Measurements from ENCODE around the gene P3H2.

Gene P3H2

DNA sequence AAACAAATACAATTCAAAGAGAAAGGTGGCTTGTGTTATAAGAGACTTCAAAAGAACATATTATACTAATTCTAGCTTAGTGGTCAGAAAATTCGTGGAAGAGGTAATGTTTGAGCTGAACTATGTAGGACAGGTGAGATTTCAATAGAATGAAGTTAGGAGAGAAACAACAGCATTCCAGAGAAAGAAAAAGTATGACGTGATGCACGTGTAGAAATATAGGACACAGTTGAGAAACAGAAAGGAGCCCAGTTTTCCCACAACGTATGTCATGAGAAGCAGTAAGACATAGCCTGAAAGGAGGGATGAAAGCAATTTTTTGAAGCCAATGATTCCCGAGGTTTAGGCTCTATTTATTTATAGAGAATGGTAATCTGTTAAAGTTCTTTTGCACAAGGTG, 18.7 kb upstream of the P3H2 start:
- Mint-ChIP-seq H3K4me1 (ENCODE audit: low read depth) (no peaks in the 10 kb centered on the region), H3K36me3 (ENCODE audit: low read depth) (no peaks in the 10 kb centered on the region), H3K4me3 (no peak overlapping the region), H3K27me3 (peaks cover 9% of the 10 kb centered on the region), H3K27ac (no peak overlapping the region), H3K9me3 (peaks cover 2% of the 10 kb centered on the region)
- DNase-seq, result no peak

GRCh38 chr3:190132371-190132770, 11.7 kb upstream of the P3H2 start:
- H3K27me3 Mint-ChIP-seq, result peaks cover 45% of the 10 kb centered on the region
- H3K36me3 Mint-ChIP-seq (ENCODE audit: low read depth), result no peaks in the 10 kb centered on the region
- H3K4me1 Mint-ChIP-seq (ENCODE audit: low read depth), result no peaks in the 10 kb centered on the region
- H3K27ac Mint-ChIP-seq, result no peak overlapping the region
- no peak for DNase-seq
- no peak overlapping the region for H3K4me3 Mint-ChIP-seq
- H3K9me3 Mint-ChIP-seq, result no peaks in the 10 kb centered on the region

DNA sequence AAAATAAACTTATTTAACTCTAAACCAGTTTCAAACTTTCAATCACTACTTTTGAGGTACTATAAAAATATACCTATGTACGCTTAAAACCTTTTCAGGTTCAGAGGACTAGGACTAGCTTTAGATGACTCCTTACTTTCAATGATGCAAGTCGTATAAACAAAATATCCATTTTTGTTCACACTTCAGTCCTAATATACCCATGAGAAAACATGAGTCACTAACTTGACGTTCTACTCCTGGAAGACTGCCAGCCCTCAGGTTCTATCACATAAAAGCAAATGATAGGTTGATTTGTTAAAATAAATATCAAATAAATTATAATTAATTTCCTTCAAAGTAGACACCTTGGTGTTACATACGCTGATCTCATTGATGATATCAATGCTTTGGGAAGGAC, 10.6 kb upstream of the P3H2 start:
- Mint-ChIP-seq H3K36me3 (ENCODE audit: low read depth) (no peaks in the 10 kb centered on the region), H3K4me3 (no peak overlapping the region), H3K27ac (no peak overlapping the region), H3K4me1 (ENCODE audit: low read depth) (no peaks in the 10 kb centered on the region), H3K27me3 (peaks cover 45% of the 10 kb centered on the region), H3K9me3 (no peaks in the 10 kb centered on the region)
- DNase-seq, result no peak

- no peak overlapping the region for H3K4me3 Mint-ChIP-seq
- H3K27me3 Mint-ChIP-seq, result peaks cover 45% of the 10 kb centered on the region
- no peaks in the 10 kb centered on the region for H3K36me3 Mint-ChIP-seq (ENCODE audit: low read depth)
These were observed 10.0 kb upstream of the P3H2 start for GRCh38 chr3:190130696-190131095.

GRCh38 chr3:190130037-190130436, 9.3 kb upstream of the P3H2 start:
- no peak overlapping the region for H3K4me3 Mint-ChIP-seq
- H3K27me3 Mint-ChIP-seq, result peaks cover 40% of the 10 kb centered on the region
- DNase-seq, result no peak
- no peak overlapping the region for H3K27ac Mint-ChIP-seq
- H3K36me3 Mint-ChIP-seq (ENCODE audit: low read depth), result no peaks in the 10 kb centered on the region
- no peaks in the 10 kb centered on the region for H3K9me3 Mint-ChIP-seq
- no peaks in the 10 kb centered on the region for H3K4me1 Mint-ChIP-seq (ENCODE audit: low read depth)

More at GRCh38 chr3:190130696-190131095, 10.0 kb upstream of the P3H2 start:
- H3K27ac Mint-ChIP-seq, result no peak overlapping the region
- no peak for DNase-seq
- H3K4me1 Mint-ChIP-seq (ENCODE audit: low read depth), result no peaks in the 10 kb centered on the region
- H3K9me3 Mint-ChIP-seq, result no peaks in the 10 kb centered on the region

DNA sequence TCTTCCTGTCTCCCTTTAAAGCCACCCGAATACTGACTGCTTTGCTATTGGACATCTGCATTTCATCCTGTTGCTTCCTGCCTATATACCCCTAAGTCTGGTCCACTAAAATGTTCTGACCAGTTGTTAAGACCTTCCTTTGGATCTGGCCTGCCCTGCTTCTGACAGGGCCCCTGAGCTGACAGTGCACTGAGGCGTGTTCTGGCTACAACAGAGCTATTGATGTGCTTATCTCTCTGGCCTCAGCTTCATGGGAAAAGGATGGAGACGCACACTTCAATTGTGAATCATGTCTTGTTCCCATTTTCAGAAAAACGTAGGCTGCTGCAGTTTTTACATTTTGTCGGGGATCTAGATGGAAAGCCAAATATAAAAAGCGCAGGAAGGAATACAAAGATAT, 7.1 kb upstream of the P3H2 start:
- no peak for DNase-seq
- H3K27ac Mint-ChIP-seq, result no peak overlapping the region
- H3K4me1 Mint-ChIP-seq (ENCODE audit: low read depth), result no peaks in the 10 kb centered on the region
- H3K27me3 Mint-ChIP-seq, result peaks cover 38% of the 10 kb centered on the region
- no peak overlapping the region for H3K4me3 Mint-ChIP-seq
- no peaks in the 10 kb centered on the region for H3K9me3 Mint-ChIP-seq
- H3K36me3 Mint-ChIP-seq (ENCODE audit: low read depth), result no peaks in the 10 kb centered on the region

- Mint-ChIP-seq H3K27me3 (peaks cover 43% of the 10 kb centered on the region), H3K4me1 (ENCODE audit: low read depth) (no peaks in the 10 kb centered on the region), H3K27ac (no peak overlapping the region), H3K9me3 (no peaks in the 10 kb centered on the region), H3K4me3 (no peak overlapping the region), H3K36me3 (ENCODE audit: low read depth) (no peaks in the 10 kb centered on the region)
- no peak for DNase-seq
These were observed 6.5 kb upstream of the P3H2 start for GRCh38 chr3:190127195-190127594.

- H3K27me3 Mint-ChIP-seq, result peaks cover 52% of the 10 kb centered on the region
- DNase-seq, result no peak
- H3K36me3 Mint-ChIP-seq (ENCODE audit: low read depth), result no peaks in the 10 kb centered on the region
- peaks cover 2% of the 10 kb centered on the region for H3K4me1 Mint-ChIP-seq (ENCODE audit: low read depth)
- H3K27ac Mint-ChIP-seq, result no peak overlapping the region
- no peak overlapping the region for H3K4me3 Mint-ChIP-seq
- no peaks in the 10 kb centered on the region for H3K9me3 Mint-ChIP-seq
These were observed 4.9 kb upstream of the P3H2 start for GRCh38 chr3:190125436-190126068.

- Mint-ChIP-seq H3K27me3 (peaks cover 60% of the 10 kb centered on the region), H3K9me3 (no peaks in the 10 kb centered on the region), H3K4me3 (no peak overlapping the region), H3K4me1 (ENCODE audit: low read depth) (peaks cover 8% of the 10 kb centered on the region), H3K27ac (no peak overlapping the region), H3K36me3 (ENCODE audit: low read depth) (no peaks in the 10 kb centered on the region)
- DNase-seq, result no peak
These were observed 3.4 kb upstream of the P3H2 start for GRCh38 chr3:190124067-190124466.

DNA sequence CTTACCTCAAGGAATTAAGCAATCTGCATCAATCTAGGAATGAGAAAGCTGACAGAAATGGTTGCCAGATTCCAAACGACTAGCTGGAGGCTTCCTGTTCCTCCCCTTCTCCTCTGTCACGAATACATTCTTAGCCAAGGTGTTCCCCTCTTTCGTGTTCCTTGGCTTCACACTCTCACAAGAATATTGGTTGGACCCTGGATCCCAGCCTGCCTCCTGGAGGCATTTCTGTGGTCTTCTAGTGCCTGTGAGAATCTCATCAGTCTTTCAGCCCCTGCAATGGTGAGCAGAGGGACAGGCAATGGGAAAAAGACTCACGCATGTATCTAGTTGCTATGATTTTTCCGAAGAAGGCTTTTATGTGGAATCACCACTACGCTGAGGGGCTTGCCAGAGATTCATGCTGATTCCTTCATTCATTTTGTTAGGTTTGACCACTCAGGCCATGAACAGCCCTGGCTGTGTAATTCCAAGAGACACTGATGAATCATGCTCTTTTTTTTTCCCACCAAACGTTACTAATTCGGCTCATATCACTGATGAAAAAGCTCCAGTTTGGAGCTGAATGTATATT, 1.6 kb upstream of the P3H2 start:
- Mint-ChIP-seq H3K4me1 (ENCODE audit: low read depth) (peaks cover 8% of the 10 kb centered on the region), H3K27ac (no peak overlapping the region), H3K4me3 (no peak overlapping the region), H3K9me3 (no peaks in the 10 kb centered on the region), H3K36me3 (ENCODE audit: low read depth) (no peaks in the 10 kb centered on the region), H3K27me3 (peaks cover 63% of the 10 kb centered on the region)
- no peak for DNase-seq

- H3K4me3 Mint-ChIP-seq, result no peak overlapping the region
- peaks cover 68% of the 10 kb centered on the region for H3K27me3 Mint-ChIP-seq
- DNase-seq, result no peak
- H3K27ac Mint-ChIP-seq, result no peak overlapping the region
- no peaks in the 10 kb centered on the region for H3K36me3 Mint-ChIP-seq (ENCODE audit: low read depth)
- H3K9me3 Mint-ChIP-seq, result no peaks in the 10 kb centered on the region
- peaks cover 8% of the 10 kb centered on the region for H3K4me1 Mint-ChIP-seq (ENCODE audit: low read depth)
These were observed 686 bp upstream of the P3H2 start for GRCh38 chr3:190121383-190121782.

DNA sequence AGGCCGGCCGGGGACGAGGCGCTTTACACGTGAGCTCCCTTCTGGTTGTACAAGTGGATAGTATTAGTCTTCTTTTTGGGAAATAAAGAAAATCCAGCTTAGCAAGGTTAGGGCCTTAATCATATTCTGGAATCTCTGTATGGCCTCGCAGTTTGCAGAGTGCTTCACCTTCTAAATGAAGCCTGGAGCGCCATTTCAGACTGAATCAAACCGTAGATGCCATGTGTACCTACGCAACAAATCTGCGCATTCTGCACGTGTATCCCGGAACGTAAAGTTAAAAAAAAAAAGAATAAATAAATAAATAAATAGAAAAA, 322 bp upstream of the P3H2 start:
- DNase-seq, result no peak
- Mint-ChIP-seq H3K9me3 (no peaks in the 10 kb centered on the region), H3K27me3 (peaks cover 68% of the 10 kb centered on the region)

DNA sequence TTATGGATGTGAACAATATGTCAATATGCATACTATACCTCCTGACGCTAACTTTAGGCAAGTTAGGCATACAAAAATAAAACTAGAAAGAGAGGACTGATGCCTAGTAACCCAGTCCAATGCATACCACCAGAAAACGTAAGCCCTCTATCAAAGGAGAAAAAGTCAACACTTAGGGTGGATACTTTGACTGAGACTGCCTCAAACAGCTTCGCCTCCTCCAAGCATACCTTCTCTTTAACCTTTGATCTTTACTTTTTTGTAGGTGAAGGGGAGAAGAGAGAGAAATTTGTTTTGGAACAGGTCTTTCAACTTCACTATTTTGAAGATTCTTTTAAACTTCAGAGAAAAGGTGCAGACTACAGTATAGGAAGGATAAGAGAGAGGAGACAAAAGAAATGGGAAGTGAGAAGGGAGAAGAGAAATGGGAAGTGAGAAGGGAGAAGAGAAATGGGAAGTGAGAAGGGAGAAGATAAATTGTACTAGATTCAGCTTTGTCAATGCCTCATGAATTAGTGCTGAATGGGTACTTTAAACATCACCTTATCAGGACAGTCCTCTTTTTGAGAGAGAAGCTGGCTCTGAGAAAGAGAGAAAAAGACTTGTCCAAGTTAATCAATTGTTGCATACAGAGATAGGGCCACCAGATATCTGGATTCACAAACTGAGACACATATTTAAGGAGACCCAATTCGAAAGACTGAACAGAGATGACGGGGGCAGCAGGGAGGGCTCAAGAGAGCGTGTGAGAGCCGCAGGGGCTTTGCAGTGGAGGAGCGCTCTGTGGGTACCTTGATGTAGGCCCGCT, 1.0 kb downstream of the P3H2 start:
- peaks cover 75% of the 10 kb centered on the region for H3K27me3 Mint-ChIP-seq
- peaks cover 8% of the 10 kb centered on the region for H3K4me1 Mint-ChIP-seq (ENCODE audit: low read depth)
- no peak for DNase-seq
- no peak overlapping the region for H3K27ac Mint-ChIP-seq
- H3K4me3 Mint-ChIP-seq, result peak overlapping the region; percentile 57
- H3K36me3 Mint-ChIP-seq (ENCODE audit: low read depth), result no peaks in the 10 kb centered on the region
- no peaks in the 10 kb centered on the region for H3K9me3 Mint-ChIP-seq

More for the DNA sequence above, 322 bp upstream of the P3H2 start:
- H3K36me3 Mint-ChIP-seq (ENCODE audit: low read depth), result no peaks in the 10 kb centered on the region
- no peak overlapping the region for H3K27ac Mint-ChIP-seq
- peak overlapping the region; percentile 51 for H3K4me3 Mint-ChIP-seq
- peaks cover 8% of the 10 kb centered on the region for H3K4me1 Mint-ChIP-seq (ENCODE audit: low read depth)

- H3K4me3 Mint-ChIP-seq, result no peak overlapping the region
- H3K27me3 Mint-ChIP-seq, result peaks cover 69% of the 10 kb centered on the region
- H3K4me1 Mint-ChIP-seq (ENCODE audit: low read depth), result peaks cover 8% of the 10 kb centered on the region
- no peak overlapping the region for H3K27ac Mint-ChIP-seq
- H3K9me3 Mint-ChIP-seq, result no peaks in the 10 kb centered on the region
- no peak for DNase-seq
- H3K36me3 Mint-ChIP-seq (ENCODE audit: low read depth), result no peaks in the 10 kb centered on the region
These were observed 2.3 kb downstream of the P3H2 start for GRCh38 chr3:190118438-190118837.

DNA sequence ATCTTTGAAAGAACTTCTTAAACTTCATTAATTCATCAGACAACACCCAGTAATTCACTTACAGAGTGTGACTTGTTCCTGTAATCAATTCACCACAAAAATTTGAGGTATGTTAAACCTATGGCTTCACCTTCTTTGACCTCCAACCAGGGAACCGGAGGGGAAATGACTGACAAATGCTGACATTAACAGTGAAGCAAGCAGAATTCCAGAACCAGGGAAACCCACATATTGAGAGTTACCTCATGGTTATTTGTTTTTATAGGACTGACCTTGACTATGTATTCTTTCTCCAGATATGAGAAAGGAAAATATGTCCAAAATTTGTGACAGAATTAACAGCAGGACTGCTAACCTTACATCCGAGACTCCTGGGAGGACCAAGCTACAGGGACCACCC, 2.7 kb downstream of the P3H2 start:
- no peak overlapping the region for H3K4me3 Mint-ChIP-seq
- H3K9me3 Mint-ChIP-seq, result no peaks in the 10 kb centered on the region
- no peak for DNase-seq
- peaks cover 8% of the 10 kb centered on the region for H3K4me1 Mint-ChIP-seq (ENCODE audit: low read depth)
- H3K27ac Mint-ChIP-seq, result no peak overlapping the region
- peaks cover 68% of the 10 kb centered on the region for H3K27me3 Mint-ChIP-seq
- H3K36me3 Mint-ChIP-seq (ENCODE audit: low read depth), result no peaks in the 10 kb centered on the region

Data from activated T-cell treated with anti-CD3 and anti-CD28 coated beads, Interleukin-2, amount 50 U/mL, for 24 hours (primary cell).